IMR-90 (cell line): ENCODE results near the gene SHROOM4. TPM values are rescaled to one million over a fixed set of nuclear protein-coding genes. Genes with fewer than 3 reads are reported as not detected.

ENCODE experiments used
- ATAC-seq: fragments of 200-7000 bp; cut with Tn5 transposase; 2 replicates; pipeline ENCODE4 v1.9.1; 2020; ENCODE audit warnings: low read depth, mild to moderate bottlenecking, moderate library complexity
- BruUV-seq: library from RNA; stranded (reverse); fragments of 400-500 nt; replicated peaks from 2 replicates; lab custom pipeline; 2021; lab: Mats Ljungman, UMichigan
- CTCF ChIA-PET: fragments of 300-600 bp; formaldehyde crosslinking; extraction: SDS; loops from one replicate; lab custom pipeline; 2021; ENCODE audit warnings: antibody characterized with exemption; lab: Yijun Ruan, JAX
- POLR2A ChIA-PET: fragments of 300-600 bp; sonication (Branson Sonifier 250); formaldehyde crosslinking; loops from one replicate; lab custom pipeline; 2022; ENCODE audit warnings: antibody characterized with exemption; ENCODE audit not compliant: unreplicated experiment; lab: Charles Lee
- DNase-seq: peaks from one replicate; pipeline ENCODE4 v3.0.0; 2013
- H2AFZ ChIP-seq: replicated peaks from 2 replicates; pipeline ENCODE3; 2013; ENCODE audit warnings: low read length, mild to moderate bottlenecking; ENCODE audit not compliant: poor library complexity
- H2AK5ac ChIP-seq: 2 replicates; pipeline ENCODE4 v1.6.1; 2013; ENCODE audit warnings: low read depth, low read length, inconsistent platforms
- H2AK9ac ChIP-seq: replicated peaks from 2 replicates; pipeline ENCODE3; 2013; ENCODE audit warnings: mild to moderate bottlenecking, low read depth, low read length, moderate library complexity; ENCODE audit not compliant: poor library complexity
- H2BK120ac ChIP-seq: 2 replicates; pipeline ENCODE4 v1.6.1; 2013; ENCODE audit warnings: low read depth, low read length, inconsistent platforms
- H2BK15ac ChIP-seq: 3 replicates; pipeline ENCODE4 v1.6.1; 2013; ENCODE audit warnings: low read depth, low read length, inconsistent platforms
- H2BK20ac ChIP-seq: 2 replicates; pipeline ENCODE4 v1.6.1; 2013; ENCODE audit warnings: low read depth, mild to moderate bottlenecking, inconsistent platforms, low read length, moderate library complexity
- H2BK5ac ChIP-seq: 2 replicates; pipeline ENCODE4 v1.6.1; 2013; ENCODE audit warnings: mild to moderate bottlenecking, low read depth, low read length, inconsistent platforms; ENCODE audit not compliant: poor library complexity, severe bottlenecking
- H3K14ac ChIP-seq: replicated peaks from 2 replicates; pipeline ENCODE4 v1.6.1; 2013; ENCODE audit warnings: low read depth, low read length, inconsistent platforms
- H3K18ac ChIP-seq: 2 replicates; pipeline ENCODE4 v1.6.1; 2013; ENCODE audit warnings: low read depth, low read length, control low read depth
- H3K23ac ChIP-seq: 2 replicates; pipeline ENCODE4 v1.6.1; 2013; ENCODE audit warnings: low read depth, low read length, inconsistent platforms
- H3K27ac ChIP-seq: 2 replicates; pipeline ENCODE4 v1.5.1; 2013; ENCODE audit warnings: mild to moderate bottlenecking, control low read depth, low read length; ENCODE audit not compliant: insufficient read depth
- H3K27me3 ChIP-seq: 2 replicates; pipeline ENCODE4 v1.6.1; 2013; ENCODE audit warnings: low read length; ENCODE audit not compliant: control insufficient read depth, insufficient read depth
- H3K36me3 ChIP-seq: 2 replicates; pipeline ENCODE4 v1.6.1; 2013; ENCODE audit warnings: low read length, mixed read lengths; ENCODE audit not compliant: control insufficient read depth, insufficient read depth
- H3K4ac ChIP-seq: 2 replicates; pipeline ENCODE4 v1.6.1; 2013; ENCODE audit warnings: low read depth, low read length, inconsistent platforms
- H3K4me1 ChIP-seq: 2 replicates; pipeline ENCODE4 v1.6.1; 2013; ENCODE audit warnings: low read length, mixed read lengths; ENCODE audit not compliant: control insufficient read depth, insufficient read depth
- H3K4me2 ChIP-seq: 2 replicates; pipeline ENCODE4 v1.6.1; 2013; ENCODE audit warnings: low read depth, mild to moderate bottlenecking, control low read depth, low read length, moderate library complexity
- H3K4me3 ChIP-seq: 2 replicates; pipeline ENCODE4 v1.5.1; 2013; ENCODE audit warnings: low read depth, mild to moderate bottlenecking, control low read depth, low read length, moderate library complexity; ENCODE audit not compliant: insufficient read depth
- H3K56ac ChIP-seq: 2 replicates; pipeline ENCODE4 v1.6.1; 2013; ENCODE audit warnings: low read length, inconsistent platforms; ENCODE audit not compliant: insufficient read depth; ENCODE audit errors: extremely low read depth
- H3K79me1 ChIP-seq, 2 experiments: 2 replicates each; pipeline ENCODE4 v1.6.1; 2013; ENCODE audit warnings: low read length in 2 of 2, inconsistent platforms in 1 of 2, low read depth in 1 of 2
- H3K9ac ChIP-seq: 2 replicates; pipeline ENCODE4 v1.6.1; 2013; ENCODE audit warnings: low read depth, low read length, control low read depth
- H3K9me1 ChIP-seq: 2 replicates; pipeline ENCODE4 v1.6.1; 2013; ENCODE audit warnings: low read length, inconsistent platforms; ENCODE audit not compliant: insufficient read depth
- H3K9me3 ChIP-seq: 2 replicates; pipeline ENCODE4 v1.6.1; 2013; ENCODE audit warnings: low read length; ENCODE audit not compliant: control insufficient read depth, insufficient read depth
- H4K20me1 ChIP-seq: 2 replicates; pipeline ENCODE4 v1.6.1; 2013; ENCODE audit warnings: low read length, inconsistent platforms; ENCODE audit not compliant: insufficient read depth
- H4K5ac ChIP-seq: 2 replicates; pipeline ENCODE4 v1.6.1; 2013; ENCODE audit warnings: mild to moderate bottlenecking, low read depth, low read length, control low read depth
- H4K8ac ChIP-seq, 2 experiments: 2 replicates each; pipeline ENCODE4 v1.6.1; 2013; ENCODE audit warnings: low read depth in 2 of 2, low read length in 2 of 2, control low read depth in 1 of 2, inconsistent platforms in 1 of 2
- H4K91ac ChIP-seq: 2 replicates; pipeline ENCODE4 v1.6.1; 2013; ENCODE audit warnings: low read depth, low read length, inconsistent platforms; ENCODE audit not compliant: insufficient read depth
- FOS ChIP-seq: fragments of 150-350 bp; IDR thresholded peaks from 2 replicates; pipeline ENCODE4 v1.6.1; 2016; ENCODE audit warnings: low read depth, low read length
- MAZ ChIP-seq: IDR thresholded peaks from 2 replicates; pipeline ENCODE4 v1.6.1; 2012; ENCODE audit warnings: low read depth, mild to moderate bottlenecking, low read length, improper control_type of control experiment, moderate library complexity, borderline replicate concordance
- MXI1 ChIP-seq: IDR thresholded peaks from 2 replicates; pipeline ENCODE4 v1.6.1; 2012; ENCODE audit warnings: low read depth, mild to moderate bottlenecking, low read length, moderate library complexity, borderline replicate concordance
- NFE2L2 ChIP-seq: fragments of 150-350 bp; IDR thresholded peaks from 2 replicates; pipeline ENCODE4 v1.6.1; 2016; ENCODE audit warnings: low read depth, mild to moderate bottlenecking, low read length
- POLR2A ChIP-seq: IDR thresholded peaks from 2 replicates; pipeline ENCODE4 v1.6.1; 2012; ENCODE audit warnings: mild to moderate bottlenecking, low read depth, low read length
- RAD21 ChIP-seq: IDR thresholded peaks from 2 replicates; pipeline ENCODE4 v1.6.1; 2012; ENCODE audit warnings: low read length, improper control_type of control experiment
- RCOR1 ChIP-seq: IDR thresholded peaks from 2 replicates; pipeline ENCODE4 v1.6.1; 2012; ENCODE audit warnings: mild to moderate bottlenecking, low read length, improper control_type of control experiment; ENCODE audit not compliant: insufficient replicate concordance
- WGBS, 2 experiments: methylation state at CpG; one replicate each; pipeline versions ENCODE4 v1.1.5 to v1.1.7; 2013; ENCODE audit warnings: missing lambda C conversion rate in 2 of 2; ENCODE audit not compliant: insufficient read length in 1 of 2; ENCODE audit errors: extremely low coverage in 2 of 2; 5-methylcytosine and 5-hydroxymethylcytosine counted together
- dilution Hi-C: fragments of 300-500 bp; cut with HindIII; formaldehyde crosslinking; loops from one replicate; pipeline ENCODE4 v1.14.3; 2018; ENCODE audit warnings: low sequenced_read_pairs; ENCODE audit not compliant: unreplicated experiment
- in situ Hi-C: fragments of 300-500 bp; cut with MboI; formaldehyde crosslinking; loops from 3 replicates; pipeline ENCODE4 v1.14.3; 2019; ENCODE audit warnings: low sequenced_read_pairs, inconsistent platforms, mixed read lengths
- intact Hi-C: fragments of 100-400 bp; cut with micrococcal nuclease; formaldehyde crosslinking; loops from 2 replicates; pipeline ENCODE4 v1.10.0; 2022
- polyA plus RNA-seq, 3 experiments: library from polyadenylated mRNA; depleted of rRNA; stranded (reverse); fragments of >200 nt; gene quantifications; 2 replicates each; pipeline ENCODE4 v1.2.3, GENCODE V29; 2012; ENCODE audit warnings: low replicate concordance in 1 of 3
- total RNA-seq: library from RNA; depleted of rRNA; stranded (reverse); fragments of >200 nt; gene quantifications from 2 replicates; pipeline ENCODE4 v1.2.3, GENCODE V29; 2012
- TF ChIP-seq, protein P1 (sequence below): fragments of 150-350 bp; IDR thresholded peaks from 2 replicates; pipeline ENCODE4 v1.6.1; 2016; ENCODE audit warnings: low read depth, mild to moderate bottlenecking, low read length, moderate library complexity, borderline replicate concordance

SHROOM4 gene
- total and polyA plus RNA-seq, 2 of the 4 experiments (the other 2 are of a cell fraction): 1.0 to 2.2 TPM

DNA sequence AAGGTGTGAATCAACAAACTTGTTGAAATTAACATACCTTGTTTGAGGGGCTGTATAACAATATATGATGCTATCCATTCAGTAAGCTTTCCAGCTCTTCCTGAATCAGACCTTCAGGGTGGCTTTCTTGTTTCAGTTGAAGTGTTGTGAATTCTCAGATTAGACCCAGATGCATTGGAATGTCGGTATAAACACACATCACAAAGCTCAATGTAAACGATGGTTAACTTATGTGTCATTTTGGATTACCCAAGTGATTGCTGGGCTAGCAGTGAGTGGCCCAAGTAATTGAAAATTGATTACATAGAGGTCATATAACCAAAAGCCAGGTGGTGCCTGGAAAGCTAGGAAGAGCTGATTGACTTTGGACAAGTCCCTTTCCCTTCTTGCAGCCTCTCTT is 115.0 kb downstream of the SHROOM4 start:
- peak; percentile 48; the same call in 1 of the 2 replicates for ATAC-seq
- Histone ChIP-seq H3K9me1 (no peaks in the 10 kb centered on the region), H3K4me3 (no peak overlapping the region), H2BK5ac (no peak overlapping the region), H4K20me1 (no peaks in the 10 kb centered on the region), H3K9ac (no peak overlapping the region), H3K23ac (no peak overlapping the region), H2BK15ac (no peak overlapping the region), H2AFZ (no peak overlapping the region), H3K27ac (no peak overlapping the region), H3K4me2 (no peak overlapping the region), H4K91ac (no peak overlapping the region), H4K5ac (no peak overlapping the region), H3K9me3 (no peaks in the 10 kb centered on the region), H2AK5ac (no peak overlapping the region), H3K79me1 (no peaks in the 10 kb centered on the region), H3K27me3 (no peaks in the 10 kb centered on the region), H3K56ac (no peak overlapping the region), H2BK120ac (no peak overlapping the region), H3K36me3 (no peaks in the 10 kb centered on the region), H2AK9ac (no peak overlapping the region), H3K14ac (no peak overlapping the region), H3K4me1 (peaks cover 3% of the 10 kb centered on the region; the same call in 1 of the 2 replicates), H2BK20ac (no peak overlapping the region), H3K18ac (no peak overlapping the region), H3K4ac (no peak overlapping the region), H4K8ac (no peak overlapping the region)
- TF ChIP-seq NFE2L2: no peak
- no peak for TF ChIP-seq MAZ
- no peak for TF ChIP-seq FOS
- TF ChIP-seq POLR2A: no peak
- no peak for TF ChIP-seq RAD21
- no peak for TF ChIP-seq MXI1
- TF ChIP-seq, protein P1, sequence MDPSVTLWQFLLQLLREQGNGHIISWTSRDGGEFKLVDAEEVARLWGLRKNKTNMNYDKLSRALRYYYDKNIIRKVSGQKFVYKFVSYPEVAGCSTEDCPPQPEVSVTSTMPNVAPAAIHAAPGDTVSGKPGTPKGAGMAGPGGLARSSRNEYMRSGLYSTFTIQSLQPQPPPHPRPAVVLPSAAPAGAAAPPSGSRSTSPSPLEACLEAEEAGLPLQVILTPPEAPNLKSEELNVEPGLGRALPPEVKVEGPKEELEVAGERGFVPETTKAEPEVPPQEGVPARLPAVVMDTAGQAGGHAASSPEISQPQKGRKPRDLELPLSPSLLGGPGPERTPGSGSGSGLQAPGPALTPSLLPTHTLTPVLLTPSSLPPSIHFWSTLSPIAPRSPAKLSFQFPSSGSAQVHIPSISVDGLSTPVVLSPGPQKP: no peak
- TF ChIP-seq RCOR1: no peak
- intact Hi-C loops: loop anchor here (5.0 to 10.0 kb wide), 3 partner anchors 113 to 784 kb away; partner anchors contain the start of gene SHROOM4
- dilution Hi-C loops: no loop called here
- BruUV-seq: no TSS peak
- in situ Hi-C loops: loop anchor here (10.0 kb wide), 1 partner anchor 206 kb away; no protein-coding TSS in a partner anchor
- CTCF ChIA-PET: interaction anchor here (0.8 to 1.3 kb wide), 2 partner anchors 49 to 204 kb away, joined by 3 to 4 read pairs; no protein-coding TSS in a partner anchor
- DNase-seq: peak; percentile 44
- POLR2A ChIA-PET: no interaction called here
- WGBS, 2 experiments: no CpG with 5 or more reads among the region's 2 CpGs
